Stomach (tissue), 4 donors: Measurements from ENCODE around the gene OR1D5.

Experiments used
- CTCF ChIP-seq, 7 experiments: fragments of 450-650 bp in 4 of 7; fragments of 200-600 bp in 3 of 7; sonication (generic) in 3 of 7; IDR thresholded peaks; one replicate each; pipeline ENCODE4 v1.5.1; 2016 to 2019; ENCODE audit warnings: antibody characterized with exemption in 7 of 7, control low read depth in 2 of 7, mild to moderate bottlenecking in 1 of 7
- EP300 ChIP-seq: sonication (generic); formaldehyde crosslinking; IDR thresholded peaks from one replicate; pipeline ENCODE4 v1.6.1; 2017; ENCODE audit warnings: antibody characterized with exemption
- POLR2A ChIP-seq, 4 donors: fragments of 450-650 bp; IDR thresholded peaks; one replicate each; pipeline ENCODE4 v1.6.1; 2016; ENCODE audit warnings: antibody characterized with exemption in 4 of 4, control low read depth in 2 of 4, mild to moderate bottlenecking in 1 of 4, moderate library complexity in 1 of 4

DNA sequence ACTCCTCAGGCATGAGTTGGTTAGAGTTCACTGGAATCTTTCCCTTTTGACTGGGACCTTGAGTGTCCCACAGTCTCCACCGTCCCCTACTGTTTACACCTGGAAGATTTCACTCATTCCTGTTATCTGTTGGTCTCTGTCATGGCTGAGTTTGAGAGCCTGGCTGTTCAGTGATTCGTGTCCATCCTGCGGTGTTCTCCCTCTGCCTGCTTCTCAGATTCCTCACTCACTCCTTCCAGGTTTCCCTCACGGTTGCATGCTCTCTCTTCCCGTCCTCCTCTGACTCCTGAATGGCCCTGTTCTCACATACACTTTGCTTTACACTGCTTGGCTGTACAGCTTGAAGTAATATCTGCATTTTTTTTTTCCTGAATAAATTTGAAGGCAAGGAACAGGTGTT, 24.5 kb downstream of the OR1D5 start:
- TF ChIP-seq CTCF (IDR thresholded peaks at IDR 0.05) (no peak), POLR2A (IDR thresholded peaks at IDR 0.05) (no peak), EP300 (no peak)
